ENCODE results near the gene RGS12.

RGS12 gene

GRCh38 chr4:3248811-3249661, 43.8 kb upstream of the RGS12 start, which contains the start of gene MSANTD1:
Gene MSANTD1, plus strand, starts transcription at chr4:3249159. Its CDS starts 64 bp downstream, at chr4:3249223.
- Histone ChIP-seq H3K4me1 (ENCODE audit: insufficient read depth, low read length, severe bottlenecking) (no peaks in the 10 kb centered on the region), H3K9ac (ENCODE audit: low read length) (no peak within 1 kb of the TSS), H3K27ac (ENCODE audit: low read depth, low read length, poor library complexity, severe bottlenecking) (no peak within 1 kb of the TSS), H3K9me2 (ENCODE audit: low read depth, low read length) (no peaks in the 10 kb centered on the region), H3K9me3 (ENCODE audit: low read length) (no peaks in the 10 kb centered on the region), H2AFZ (ENCODE audit: low read length) (no peak within 1 kb of the TSS), H3K27me3 (ENCODE audit: insufficient read depth, low read length) (no peaks in the 10 kb centered on the region), H3K4me3 (ENCODE audit: low read depth, low read length, poor library complexity, severe bottlenecking) (no peak within 1 kb of the TSS), H4K20me1 (ENCODE audit: insufficient read depth, low read length) (no peaks in the 10 kb centered on the region), H3K79me2 (ENCODE audit: insufficient read depth, low read length) (no peaks in the 10 kb centered on the region), H3K4me2 (ENCODE audit: low read length) (no peak within 1 kb of the TSS), H3F3A (ENCODE audit: insufficient read depth, low read length) (no peaks in the 10 kb centered on the region), H3K36me3 (ENCODE audit: insufficient read depth, low read length) (no peaks in the 10 kb centered on the region)
- TF ChIP-seq, protein P1, sequence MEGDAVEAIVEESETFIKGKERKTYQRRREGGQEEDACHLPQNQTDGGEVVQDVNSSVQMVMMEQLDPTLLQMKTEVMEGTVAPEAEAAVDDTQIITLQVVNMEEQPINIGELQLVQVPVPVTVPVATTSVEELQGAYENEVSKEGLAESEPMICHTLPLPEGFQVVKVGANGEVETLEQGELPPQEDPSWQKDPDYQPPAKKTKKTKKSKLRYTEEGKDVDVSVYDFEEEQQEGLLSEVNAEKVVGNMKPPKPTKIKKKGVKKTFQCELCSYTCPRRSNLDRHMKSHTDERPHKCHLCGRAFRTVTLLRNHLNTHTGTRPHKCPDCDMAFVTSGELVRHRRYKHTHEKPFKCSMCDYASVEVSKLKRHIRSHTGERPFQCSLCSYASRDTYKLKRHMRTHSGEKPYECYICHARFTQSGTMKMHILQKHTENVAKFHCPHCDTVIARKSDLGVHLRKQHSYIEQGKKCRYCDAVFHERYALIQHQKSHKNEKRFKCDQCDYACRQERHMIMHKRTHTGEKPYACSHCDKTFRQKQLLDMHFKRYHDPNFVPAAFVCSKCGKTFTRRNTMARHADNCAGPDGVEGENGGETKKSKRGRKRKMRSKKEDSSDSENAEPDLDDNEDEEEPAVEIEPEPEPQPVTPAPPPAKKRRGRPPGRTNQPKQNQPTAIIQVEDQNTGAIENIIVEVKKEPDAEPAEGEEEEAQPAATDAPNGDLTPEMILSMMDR (IDR thresholded peaks at IDR 0.05; ENCODE audit: low read length) = no peak
- no peak for TF ChIP-seq EZH2 (IDR thresholded peaks at IDR 0.05; ENCODE audit: borderline replicate concordance, low read length)

DNA sequence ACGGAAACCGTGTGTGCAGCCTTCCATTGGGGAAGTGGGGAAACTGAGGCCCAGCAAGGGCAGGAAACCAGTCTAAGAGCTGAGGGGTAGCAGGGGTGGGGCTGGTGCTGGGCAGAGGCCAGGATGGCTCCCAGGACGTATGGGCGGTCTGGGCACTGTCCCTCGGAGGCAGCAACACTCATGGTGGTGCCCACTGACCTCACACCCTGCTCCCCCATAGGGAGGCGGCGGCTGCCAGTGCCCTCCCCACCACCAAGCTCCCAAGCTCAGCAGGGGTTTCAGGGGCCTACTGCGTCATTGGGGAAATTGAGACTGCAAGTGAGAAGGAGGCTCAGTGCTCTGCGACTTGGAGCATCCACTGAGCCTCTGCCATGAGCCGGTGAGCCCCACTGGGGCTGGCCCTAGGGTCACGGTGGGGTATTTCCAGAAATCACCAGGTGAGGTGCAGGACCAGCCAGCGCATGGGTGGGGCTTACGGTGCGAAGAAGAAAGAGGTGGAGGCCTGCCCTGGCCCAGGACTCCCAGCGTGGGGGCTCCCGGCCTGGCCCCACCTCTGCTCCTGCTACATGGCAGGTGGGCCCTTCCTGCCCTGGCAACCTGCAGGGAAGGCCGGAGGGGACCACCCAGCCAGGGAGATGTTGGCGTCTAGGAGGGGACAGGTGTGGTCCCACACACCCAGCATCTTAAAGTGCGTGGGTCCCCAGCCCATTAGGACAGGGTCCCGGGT, 42.9 kb upstream of the RGS12 start:
- Histone ChIP-seq H3K9me3 (ENCODE audit: low read length) (no peaks in the 10 kb centered on the region), H3F3A (ENCODE audit: insufficient read depth, low read length) (no peaks in the 10 kb centered on the region), H3K4me3 (ENCODE audit: low read depth, low read length, poor library complexity, severe bottlenecking) (no peak overlapping the region), H3K9ac (ENCODE audit: low read length) (no peak overlapping the region), H2AFZ (ENCODE audit: low read length) (no peak overlapping the region), H4K20me1 (ENCODE audit: insufficient read depth, low read length) (no peaks in the 10 kb centered on the region), H3K4me2 (ENCODE audit: low read length) (no peak overlapping the region), H3K79me2 (ENCODE audit: insufficient read depth, low read length) (no peaks in the 10 kb centered on the region), H3K27ac (ENCODE audit: low read depth, low read length, poor library complexity, severe bottlenecking) (no peak overlapping the region), H3K4me1 (ENCODE audit: insufficient read depth, low read length, severe bottlenecking) (no peaks in the 10 kb centered on the region), H3K27me3 (ENCODE audit: insufficient read depth, low read length) (no peaks in the 10 kb centered on the region), H3K36me3 (ENCODE audit: insufficient read depth, low read length) (no peaks in the 10 kb centered on the region), H3K9me2 (ENCODE audit: low read depth, low read length) (no peaks in the 10 kb centered on the region)
- TF ChIP-seq EZH2 (IDR thresholded peaks at IDR 0.05; ENCODE audit: borderline replicate concordance, low read length) = no peak
- TF ChIP-seq, protein P1 (IDR thresholded peaks at IDR 0.05; ENCODE audit: low read length) = no peak

DNA sequence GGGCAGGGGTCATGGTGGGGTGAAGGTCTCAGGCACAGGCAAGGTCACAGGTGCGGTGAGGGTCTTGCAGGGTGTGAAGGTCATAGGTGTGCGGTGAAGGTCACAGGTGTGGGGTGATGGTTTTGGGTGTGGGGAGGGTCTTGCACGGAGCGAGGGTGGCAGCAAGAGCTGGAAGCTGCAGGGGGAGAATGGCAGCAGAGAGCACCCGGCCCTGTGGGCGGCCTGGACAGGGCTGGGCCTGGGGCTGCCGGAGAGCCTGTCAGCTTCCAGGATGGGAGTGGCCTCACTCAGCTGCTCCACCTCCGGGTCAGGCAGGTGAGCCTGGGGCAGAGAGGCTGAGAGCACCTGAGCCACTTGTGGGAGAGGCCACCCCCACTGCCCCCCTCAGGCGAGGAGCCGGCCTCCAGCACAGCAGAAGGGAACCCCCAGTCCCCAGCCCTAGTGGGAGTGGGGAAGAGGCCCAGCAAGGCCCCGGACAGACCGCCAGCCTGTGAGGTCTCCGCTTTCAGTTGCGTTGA, 42.3 kb upstream of the RGS12 start:
- Histone ChIP-seq H3K4me1 (ENCODE audit: insufficient read depth, low read length, severe bottlenecking) (no peaks in the 10 kb centered on the region), H3K4me3 (ENCODE audit: low read depth, low read length, poor library complexity, severe bottlenecking) (no peak overlapping the region), H3K9ac (ENCODE audit: low read length) (no peak overlapping the region), H2AFZ (ENCODE audit: low read length) (no peak overlapping the region), H3K27ac (ENCODE audit: low read depth, low read length, poor library complexity, severe bottlenecking) (no peak overlapping the region), H3K9me3 (ENCODE audit: low read length) (no peaks in the 10 kb centered on the region), H3K36me3 (ENCODE audit: insufficient read depth, low read length) (no peaks in the 10 kb centered on the region), H3K27me3 (ENCODE audit: insufficient read depth, low read length) (no peaks in the 10 kb centered on the region), H3F3A (ENCODE audit: insufficient read depth, low read length) (no peaks in the 10 kb centered on the region), H3K4me2 (ENCODE audit: low read length) (no peak overlapping the region), H4K20me1 (ENCODE audit: insufficient read depth, low read length) (no peaks in the 10 kb centered on the region), H3K9me2 (ENCODE audit: low read depth, low read length) (no peaks in the 10 kb centered on the region), H3K79me2 (ENCODE audit: insufficient read depth, low read length) (no peaks in the 10 kb centered on the region)
- TF ChIP-seq, protein P1 (IDR thresholded peaks at IDR 0.05; ENCODE audit: low read length) = no peak
- TF ChIP-seq EZH2 (IDR thresholded peaks at IDR 0.05; ENCODE audit: borderline replicate concordance, low read length) = no peak

Data from OCI-LY1 (cell line).